Measurements from ENCODE around the gene ADK.

DNA sequence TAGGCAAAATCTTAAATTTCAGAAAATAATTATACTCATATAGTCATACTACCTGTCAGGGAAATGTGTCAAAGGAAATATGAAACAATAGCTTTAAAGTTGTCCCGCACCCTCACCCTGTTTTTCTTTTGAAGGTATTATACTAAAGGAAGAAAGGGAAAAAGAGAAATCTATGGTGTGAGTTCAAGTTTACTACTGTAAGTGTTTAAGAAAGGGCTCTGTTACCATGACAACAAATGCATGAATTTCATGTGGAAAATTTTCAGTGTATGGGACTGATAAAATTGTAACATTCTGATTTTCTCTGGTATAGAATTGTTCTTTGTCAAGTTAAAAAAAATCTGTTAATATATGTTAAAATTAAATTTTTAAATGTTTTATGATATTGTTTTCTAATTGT, 229.8 kb downstream of the ADK start:
- TF ChIP-seq, protein P1, sequence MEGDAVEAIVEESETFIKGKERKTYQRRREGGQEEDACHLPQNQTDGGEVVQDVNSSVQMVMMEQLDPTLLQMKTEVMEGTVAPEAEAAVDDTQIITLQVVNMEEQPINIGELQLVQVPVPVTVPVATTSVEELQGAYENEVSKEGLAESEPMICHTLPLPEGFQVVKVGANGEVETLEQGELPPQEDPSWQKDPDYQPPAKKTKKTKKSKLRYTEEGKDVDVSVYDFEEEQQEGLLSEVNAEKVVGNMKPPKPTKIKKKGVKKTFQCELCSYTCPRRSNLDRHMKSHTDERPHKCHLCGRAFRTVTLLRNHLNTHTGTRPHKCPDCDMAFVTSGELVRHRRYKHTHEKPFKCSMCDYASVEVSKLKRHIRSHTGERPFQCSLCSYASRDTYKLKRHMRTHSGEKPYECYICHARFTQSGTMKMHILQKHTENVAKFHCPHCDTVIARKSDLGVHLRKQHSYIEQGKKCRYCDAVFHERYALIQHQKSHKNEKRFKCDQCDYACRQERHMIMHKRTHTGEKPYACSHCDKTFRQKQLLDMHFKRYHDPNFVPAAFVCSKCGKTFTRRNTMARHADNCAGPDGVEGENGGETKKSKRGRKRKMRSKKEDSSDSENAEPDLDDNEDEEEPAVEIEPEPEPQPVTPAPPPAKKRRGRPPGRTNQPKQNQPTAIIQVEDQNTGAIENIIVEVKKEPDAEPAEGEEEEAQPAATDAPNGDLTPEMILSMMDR (IDR thresholded peaks at IDR 0.05; ENCODE audit: low read depth, low read length), result no peak
- TF ChIP-seq EZH2phosphoT487 (IDR thresholded peaks at IDR 0.05; ENCODE audit: low read depth), result no peak

Data from OCI-LY3 (cell line).